ENCODE measurements around the gene LYG1.
"Not testable (repeated sequence)": the region's sequence is repeated elsewhere in the genome, so short reads cannot be mapped to it uniquely, and the experiment has no call there.

Gene LYG1

DNA sequence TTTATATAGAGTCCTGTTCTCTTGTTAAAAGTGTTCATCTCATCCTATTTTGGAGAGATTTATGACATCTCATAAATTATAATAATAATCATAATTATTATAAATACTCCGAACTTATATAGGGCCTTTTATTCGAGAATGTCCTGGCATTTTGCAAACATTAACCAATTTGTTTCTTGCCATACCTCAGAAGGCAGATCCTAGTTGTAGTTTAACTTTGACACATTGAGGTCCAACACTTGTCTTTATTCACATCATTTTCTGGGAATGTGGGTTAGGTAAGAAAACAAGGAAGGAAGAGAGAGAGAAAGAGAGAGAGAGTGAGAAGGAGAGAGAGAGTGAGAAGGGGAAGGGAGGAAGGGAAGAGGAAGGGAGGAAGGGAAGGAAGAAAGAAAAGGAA, at the start of gene LYG1:
Gene LYG1 (minus strand): TSS at position 101 of the 400 bp plus-strand sequence. CDS start 5,527 bp downstream, outside the sequence.
- H3K27me3 ChIP-seq (ENCODE audit: control insufficient read depth in 1 of 2, insufficient read depth in 2 of 2, low read length in 2 of 2): not testable (repeated sequence)

DNA sequence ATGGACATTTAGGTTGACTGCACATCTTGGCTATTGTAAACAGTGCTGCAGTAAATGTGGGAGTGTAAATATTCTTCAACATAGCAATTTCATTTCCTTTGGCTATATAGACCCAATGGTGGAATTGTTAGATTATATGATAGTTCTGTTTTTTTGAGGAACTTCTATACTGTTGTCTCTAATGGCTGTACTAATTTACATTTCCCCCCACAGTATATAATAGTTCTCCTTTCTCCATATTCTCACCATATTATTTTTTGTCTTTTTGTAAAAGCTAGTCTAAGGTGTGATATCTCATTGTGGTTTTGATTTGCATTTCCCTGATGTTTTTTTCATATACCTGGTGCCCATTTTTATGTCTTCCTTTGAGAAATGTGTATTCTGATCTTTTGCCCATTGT, 49.2 kb upstream of the LYG1 start:
- Histone ChIP-seq H3K4me1 (ENCODE audit: control insufficient read depth in 1 of 2, insufficient read depth in 2 of 2, low read length in 2 of 2) (no peaks in the 10 kb centered on the region), H3K36me3 (ENCODE audit: control insufficient read depth in 1 of 2, insufficient read depth in 2 of 2, low read length in 2 of 2) (no peaks in the 10 kb centered on the region), H3K4me3 (ENCODE audit: low read depth in 1 of 2, low read length in 2 of 2) (no peak overlapping the region), H3K27ac (ENCODE audit: low read depth, low read length) (no peak overlapping the region), H3K9ac (ENCODE audit: low read depth in 1 of 2, low read length in 2 of 2) (no peak overlapping the region), H3K27me3 (ENCODE audit: control insufficient read depth in 1 of 2, insufficient read depth in 2 of 2, low read length in 2 of 2) (no peaks in the 10 kb centered on the region), H3K9me3 (ENCODE audit: control insufficient read depth in 1 of 2, low read length in 2 of 2) (no peaks in the 10 kb centered on the region)

More for the DNA sequence above, at the start of gene LYG1:
- not testable (repeated sequence) for H3K4me3 ChIP-seq (ENCODE audit: low read depth in 1 of 2, low read length in 2 of 2); H3K27ac ChIP-seq (ENCODE audit: low read depth, low read length); H3K36me3 ChIP-seq (ENCODE audit: control insufficient read depth in 1 of 2, insufficient read depth in 2 of 2, low read length in 2 of 2); H3K4me1 ChIP-seq (ENCODE audit: control insufficient read depth in 1 of 2, insufficient read depth in 2 of 2, low read length in 2 of 2); H3K9me3 ChIP-seq (ENCODE audit: control insufficient read depth in 1 of 2, low read length in 2 of 2); H3K9ac ChIP-seq (ENCODE audit: low read depth in 1 of 2, low read length in 2 of 2)

- no peaks in the 10 kb centered on the region for H3K4me1 ChIP-seq (ENCODE audit: control insufficient read depth in 1 of 2, insufficient read depth in 2 of 2, low read length in 2 of 2)
- H3K4me3 ChIP-seq (ENCODE audit: low read depth in 1 of 2, low read length in 2 of 2): no peak overlapping the region
- H3K9me3 ChIP-seq (ENCODE audit: control insufficient read depth in 1 of 2, low read length in 2 of 2): no peaks in the 10 kb centered on the region
- no peak overlapping the region for H3K9ac ChIP-seq (ENCODE audit: low read depth in 1 of 2, low read length in 2 of 2)
- H3K36me3 ChIP-seq (ENCODE audit: control insufficient read depth in 1 of 2, insufficient read depth in 2 of 2, low read length in 2 of 2): no peaks in the 10 kb centered on the region
- no peak overlapping the region for H3K27ac ChIP-seq (ENCODE audit: low read depth, low read length)
- no peaks in the 10 kb centered on the region for H3K27me3 ChIP-seq (ENCODE audit: control insufficient read depth in 1 of 2, insufficient read depth in 2 of 2, low read length in 2 of 2)
Measured at GRCh38 chr2:99348173-99348572, 47.2 kb upstream of the LYG1 start.

- no peak overlapping the region for H3K27ac ChIP-seq (ENCODE audit: low read depth, low read length)
- H3K9ac ChIP-seq (ENCODE audit: low read depth in 1 of 2, low read length in 2 of 2): no peak overlapping the region
- no peaks in the 10 kb centered on the region for H3K9me3 ChIP-seq (ENCODE audit: control insufficient read depth in 1 of 2, low read length in 2 of 2)
- H3K4me1 ChIP-seq (ENCODE audit: control insufficient read depth in 1 of 2, insufficient read depth in 2 of 2, low read length in 2 of 2): no peaks in the 10 kb centered on the region
- no peaks in the 10 kb centered on the region for H3K36me3 ChIP-seq (ENCODE audit: control insufficient read depth in 1 of 2, insufficient read depth in 2 of 2, low read length in 2 of 2)
- no peak overlapping the region for H3K4me3 ChIP-seq (ENCODE audit: low read depth in 1 of 2, low read length in 2 of 2)
- H3K27me3 ChIP-seq (ENCODE audit: control insufficient read depth in 1 of 2, insufficient read depth in 2 of 2, low read length in 2 of 2): no peaks in the 10 kb centered on the region
Measured at GRCh38 chr2:99346218-99346617, 45.2 kb upstream of the LYG1 start.

- H3K4me3 ChIP-seq (ENCODE audit: low read depth in 1 of 2, low read length in 2 of 2); H3K9me3 ChIP-seq (ENCODE audit: control insufficient read depth in 1 of 2, low read length in 2 of 2): not testable (repeated sequence)
Measured at GRCh38 chr2:99345446-99345845, 44.4 kb upstream of the LYG1 start.

GRCh38 chr2:99342536-99342935, 41.5 kb upstream of the LYG1 start:
- Histone ChIP-seq H3K4me1 (ENCODE audit: control insufficient read depth in 1 of 2, insufficient read depth in 2 of 2, low read length in 2 of 2) (peaks cover 8 to 12% of the 10 kb centered on the region in 2 donors), H3K4me3 (ENCODE audit: low read depth in 1 of 2, low read length in 2 of 2) (no peak overlapping the region), H3K27me3 (ENCODE audit: control insufficient read depth in 1 of 2, insufficient read depth in 2 of 2, low read length in 2 of 2) (no peaks in the 10 kb centered on the region), H3K27ac (ENCODE audit: low read depth, low read length) (no peak overlapping the region), H3K36me3 (ENCODE audit: control insufficient read depth in 1 of 2, insufficient read depth in 2 of 2, low read length in 2 of 2) (no peaks in the 10 kb centered on the region), H3K9me3 (ENCODE audit: control insufficient read depth in 1 of 2, low read length in 2 of 2) (no peaks in the 10 kb centered on the region), H3K9ac (ENCODE audit: low read depth in 1 of 2, low read length in 2 of 2) (no peak overlapping the region)

More at GRCh38 chr2:99345446-99345845, 44.4 kb upstream of the LYG1 start:
- not testable (repeated sequence) for H3K27me3 ChIP-seq (ENCODE audit: control insufficient read depth in 1 of 2, insufficient read depth in 2 of 2, low read length in 2 of 2); H3K27ac ChIP-seq (ENCODE audit: low read depth, low read length); H3K9ac ChIP-seq (ENCODE audit: low read depth in 1 of 2, low read length in 2 of 2); H3K36me3 ChIP-seq (ENCODE audit: control insufficient read depth in 1 of 2, insufficient read depth in 2 of 2, low read length in 2 of 2); H3K4me1 ChIP-seq (ENCODE audit: control insufficient read depth in 1 of 2, insufficient read depth in 2 of 2, low read length in 2 of 2)

DNA sequence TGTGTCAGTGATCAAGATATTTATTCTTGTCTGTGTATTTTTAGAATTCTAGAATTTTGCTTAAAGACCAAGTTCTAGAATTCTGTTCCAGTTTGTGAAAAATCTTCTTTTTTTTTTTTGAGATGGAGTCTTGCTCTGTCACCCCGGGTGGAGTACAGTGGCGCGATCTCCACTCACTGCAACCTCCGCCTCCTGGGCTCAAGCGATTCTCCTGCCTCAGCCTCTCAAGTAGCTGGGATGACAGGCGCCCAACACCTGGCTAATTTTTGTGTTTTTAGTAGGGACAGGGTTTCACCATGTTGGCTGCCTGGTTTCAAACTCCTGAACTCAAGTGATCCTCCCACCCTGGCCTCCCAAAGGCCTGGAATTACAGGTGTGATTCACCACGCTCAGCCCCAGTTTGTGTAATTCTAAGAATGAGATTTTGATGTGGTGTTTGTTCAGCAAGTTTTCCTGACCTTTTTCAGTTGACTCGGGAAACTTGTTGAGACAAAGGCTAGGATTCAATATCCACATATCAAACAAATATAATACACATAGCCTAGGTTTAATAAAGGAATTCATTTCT, 39.8 kb upstream of the LYG1 start:
- Histone ChIP-seq H3K27me3 (ENCODE audit: control insufficient read depth in 1 of 2, insufficient read depth in 2 of 2, low read length in 2 of 2) (no peaks in the 10 kb centered on the region), H3K9me3 (ENCODE audit: control insufficient read depth in 1 of 2, low read length in 2 of 2) (no peaks in the 10 kb centered on the region), H3K9ac (ENCODE audit: low read depth in 1 of 2, low read length in 2 of 2) (no peak overlapping the region), H3K27ac (ENCODE audit: low read depth, low read length) (no peak overlapping the region), H3K4me3 (ENCODE audit: low read depth in 1 of 2, low read length in 2 of 2) (no peak overlapping the region), H3K36me3 (ENCODE audit: control insufficient read depth in 1 of 2, insufficient read depth in 2 of 2, low read length in 2 of 2) (no peaks in the 10 kb centered on the region), H3K4me1 (ENCODE audit: control insufficient read depth in 1 of 2, insufficient read depth in 2 of 2, low read length in 2 of 2) (peaks cover 8 to 16% of the 10 kb centered on the region in 2 donors)

DNA sequence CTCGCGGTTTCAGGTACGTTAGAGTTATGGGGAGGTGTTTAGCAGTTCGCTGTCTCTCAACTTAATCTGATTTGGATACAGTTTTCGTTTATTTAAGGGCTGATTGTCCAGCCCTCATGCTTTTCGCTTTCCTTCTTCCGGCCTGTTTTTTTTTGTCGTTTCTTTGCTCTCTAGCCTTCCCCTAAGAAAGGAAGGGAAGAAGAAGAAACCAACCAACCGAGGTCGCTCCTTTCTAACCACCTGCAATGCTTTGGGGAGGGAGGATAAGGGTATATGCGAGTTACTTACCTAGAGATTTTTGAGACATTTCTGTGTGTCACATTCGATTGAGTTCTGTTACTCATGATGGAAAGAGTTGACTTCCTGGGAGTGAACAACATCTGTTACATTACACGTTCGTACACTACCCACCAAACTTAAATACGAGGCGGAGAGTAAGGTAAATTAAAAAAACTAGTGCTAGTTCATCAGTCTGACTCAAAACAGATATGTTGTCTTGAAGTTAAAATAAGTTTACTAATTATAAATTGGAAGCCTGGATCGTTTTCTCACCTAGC, 37.1 kb upstream of the LYG1 start:
- Histone ChIP-seq H3K36me3 (ENCODE audit: control insufficient read depth in 1 of 2, insufficient read depth in 2 of 2, low read length in 2 of 2) (no peaks in the 10 kb centered on the region), H3K9ac (ENCODE audit: low read depth in 1 of 2, low read length in 2 of 2) (peak overlapping the region; percentile 85 to 86), H3K27ac (ENCODE audit: low read depth, low read length) (no peak overlapping the region), H3K4me1 (ENCODE audit: control insufficient read depth in 1 of 2, insufficient read depth in 2 of 2, low read length in 2 of 2) (peaks cover 14 to 25% of the 10 kb centered on the region in 2 donors), H3K27me3 (ENCODE audit: control insufficient read depth in 1 of 2, insufficient read depth in 2 of 2, low read length in 2 of 2) (no peaks in the 10 kb centered on the region), H3K4me3 (ENCODE audit: low read depth in 1 of 2, low read length in 2 of 2) (peak overlapping the region; percentile 90 to 91), H3K9me3 (ENCODE audit: control insufficient read depth in 1 of 2, low read length in 2 of 2) (no peaks in the 10 kb centered on the region)

DNA sequence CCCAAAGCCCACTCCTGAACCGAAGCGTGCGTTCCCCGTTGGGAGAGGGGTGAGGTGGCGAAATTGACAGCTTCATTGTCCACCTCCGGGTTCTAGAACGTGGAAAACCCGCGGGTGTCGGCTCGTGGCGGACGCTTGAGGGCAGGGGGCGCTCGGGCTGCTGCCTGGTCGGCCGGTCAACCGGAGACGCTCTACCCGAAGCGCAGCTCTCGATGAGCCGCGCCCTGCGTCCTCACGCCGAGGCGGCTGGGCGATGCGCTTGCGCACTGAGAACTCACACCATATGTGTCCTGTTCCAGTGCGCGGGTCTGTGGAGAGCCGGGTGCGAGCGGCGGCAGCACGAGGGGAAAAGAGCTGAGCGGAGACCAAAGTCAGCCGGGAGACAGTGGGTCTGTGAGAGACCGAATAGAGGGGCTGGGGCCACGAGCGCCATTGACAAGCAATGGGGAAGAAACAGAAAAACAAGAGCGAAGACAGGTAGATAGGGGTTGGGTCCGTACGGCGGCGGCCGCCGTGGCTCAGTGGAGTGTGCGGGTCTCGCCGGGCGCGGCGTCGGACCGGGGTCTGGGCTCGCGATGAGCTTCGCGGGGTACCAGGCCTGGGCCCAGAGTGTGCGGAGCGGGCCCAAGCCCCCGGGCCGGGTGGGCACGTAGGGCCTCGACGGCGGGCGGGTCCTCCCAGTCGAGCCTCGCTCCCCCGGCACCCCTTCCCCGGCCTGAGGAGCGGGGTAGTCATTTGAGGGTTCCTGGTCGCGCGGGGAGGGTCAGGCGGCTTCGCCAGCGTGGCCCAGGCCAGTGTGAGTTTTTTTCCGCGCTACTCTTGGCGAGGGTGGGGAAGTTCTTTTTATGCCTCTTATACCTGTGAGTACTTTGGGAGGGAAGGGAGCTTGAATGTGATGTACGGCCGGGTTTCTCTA, 36.4 kb upstream of the LYG1 start, which contains the start of gene EIF5B:
Gene EIF5B (plus strand): TSS at position 277 of the 916 bp plus-strand sequence. CDS start 166 bp downstream, at position 443.
- Histone ChIP-seq H3K4me1 (ENCODE audit: control insufficient read depth in 1 of 2, insufficient read depth in 2 of 2, low read length in 2 of 2) (peaks cover 14 to 25% of the 10 kb centered on the region in 2 donors), H3K27ac (ENCODE audit: low read depth, low read length) (peak within 1 kb of the TSS; percentile 82), H3K4me3 (ENCODE audit: low read depth in 1 of 2, low read length in 2 of 2) (peak within 1 kb of the TSS; percentile 93 to 94), H3K27me3 (ENCODE audit: control insufficient read depth in 1 of 2, insufficient read depth in 2 of 2, low read length in 2 of 2) (no peaks in the 10 kb centered on the region), H3K36me3 (ENCODE audit: control insufficient read depth in 1 of 2, insufficient read depth in 2 of 2, low read length in 2 of 2) (peaks cover 4 to 7% of the 10 kb centered on the region in 2 donors), H3K9ac (ENCODE audit: low read depth in 1 of 2, low read length in 2 of 2) (peak within 1 kb of the TSS; percentile 85 to 86), H3K9me3 (ENCODE audit: control insufficient read depth in 1 of 2, low read length in 2 of 2) (no peaks in the 10 kb centered on the region)

DNA sequence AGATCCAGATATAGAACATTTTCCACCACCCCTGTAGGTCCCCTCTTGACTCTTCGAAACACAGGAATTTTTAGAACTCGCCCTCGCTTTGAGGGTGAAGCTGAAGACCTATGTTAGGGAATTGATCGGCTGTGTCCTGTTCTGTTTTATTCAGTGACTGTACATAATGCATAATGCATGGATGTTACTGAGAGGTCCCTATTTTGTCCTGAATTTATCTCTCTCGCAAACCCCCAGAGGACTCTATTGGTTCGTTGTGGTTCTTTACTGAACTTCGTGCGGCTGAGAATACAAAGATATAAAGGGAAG, 35.8 kb upstream of the LYG1 start:
- Histone ChIP-seq H3K27ac (ENCODE audit: low read depth, low read length) (peak overlapping the region; percentile 80), H3K4me3 (ENCODE audit: low read depth in 1 of 2, low read length in 2 of 2) (peak overlapping the region; percentile 90 to 91), H3K9me3 (ENCODE audit: control insufficient read depth in 1 of 2, low read length in 2 of 2) (no peaks in the 10 kb centered on the region), H3K36me3 (ENCODE audit: control insufficient read depth in 1 of 2, insufficient read depth in 2 of 2, low read length in 2 of 2) (peaks cover 4 to 13% of the 10 kb centered on the region in 2 donors), H3K9ac (ENCODE audit: low read depth in 1 of 2, low read length in 2 of 2) (peak overlapping the region; percentile 85 to 86), H3K4me1 (ENCODE audit: control insufficient read depth in 1 of 2, insufficient read depth in 2 of 2, low read length in 2 of 2) (peaks cover 14 to 25% of the 10 kb centered on the region in 2 donors), H3K27me3 (ENCODE audit: control insufficient read depth in 1 of 2, insufficient read depth in 2 of 2, low read length in 2 of 2) (no peaks in the 10 kb centered on the region)

Measured in duodenal mucosa (tissue), 2 donors.